B cell (primary cell): ENCODE measurements around the gene GAB3.

Experiments used
- EZH2 ChIP-seq: IDR thresholded peaks from 2 replicates; pipeline ENCODE4 v1.6.1; 2012; ENCODE audit warnings: borderline replicate concordance, low read depth, mild to moderate bottlenecking, moderate library complexity, low read length; ENCODE audit not compliant: insufficient read depth, poor library complexity, severe bottlenecking
- TF ChIP-seq, protein P1 (sequence below): fragments of 200-600 bp; IDR thresholded peaks from one replicate; pipeline ENCODE4 v1.8.0; 2022; ENCODE audit warnings: antibody characterized with exemption, mild to moderate bottlenecking

DNA sequence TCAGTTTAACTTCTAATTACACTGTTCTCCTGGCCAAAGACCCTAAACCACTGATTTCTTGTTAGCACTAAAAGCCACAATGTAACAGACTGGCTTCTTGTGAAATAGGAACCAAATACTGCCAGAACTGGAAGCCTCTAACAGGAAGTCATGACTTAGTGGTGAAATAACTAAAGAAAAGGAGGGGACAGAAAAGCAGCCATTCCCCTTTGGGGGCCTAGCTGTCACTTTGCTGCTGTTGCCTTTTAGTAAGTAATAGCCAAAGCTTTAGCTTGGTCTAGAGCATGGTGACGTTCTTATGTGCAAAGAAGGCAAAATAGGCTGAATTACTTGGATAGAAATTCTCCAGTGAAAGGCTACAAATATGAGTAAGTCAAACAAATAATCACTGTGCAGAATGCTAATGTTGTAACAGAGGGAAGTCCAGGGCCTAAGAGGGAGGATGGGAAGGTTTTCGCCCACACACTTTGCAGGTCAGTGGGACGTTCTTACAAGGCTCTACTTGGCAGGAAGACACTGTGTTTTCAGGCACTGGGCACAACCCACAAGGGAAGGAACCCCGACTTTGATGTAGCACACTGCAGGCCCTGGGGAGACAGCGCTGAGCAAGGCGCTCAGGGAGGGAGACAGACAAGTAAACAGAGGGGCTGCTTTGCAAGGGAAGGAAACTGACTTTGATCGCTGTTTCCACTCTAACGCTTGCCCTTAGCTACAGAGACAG lies 16.7 kb downstream of the GAB3 start:
- TF ChIP-seq, protein P1, sequence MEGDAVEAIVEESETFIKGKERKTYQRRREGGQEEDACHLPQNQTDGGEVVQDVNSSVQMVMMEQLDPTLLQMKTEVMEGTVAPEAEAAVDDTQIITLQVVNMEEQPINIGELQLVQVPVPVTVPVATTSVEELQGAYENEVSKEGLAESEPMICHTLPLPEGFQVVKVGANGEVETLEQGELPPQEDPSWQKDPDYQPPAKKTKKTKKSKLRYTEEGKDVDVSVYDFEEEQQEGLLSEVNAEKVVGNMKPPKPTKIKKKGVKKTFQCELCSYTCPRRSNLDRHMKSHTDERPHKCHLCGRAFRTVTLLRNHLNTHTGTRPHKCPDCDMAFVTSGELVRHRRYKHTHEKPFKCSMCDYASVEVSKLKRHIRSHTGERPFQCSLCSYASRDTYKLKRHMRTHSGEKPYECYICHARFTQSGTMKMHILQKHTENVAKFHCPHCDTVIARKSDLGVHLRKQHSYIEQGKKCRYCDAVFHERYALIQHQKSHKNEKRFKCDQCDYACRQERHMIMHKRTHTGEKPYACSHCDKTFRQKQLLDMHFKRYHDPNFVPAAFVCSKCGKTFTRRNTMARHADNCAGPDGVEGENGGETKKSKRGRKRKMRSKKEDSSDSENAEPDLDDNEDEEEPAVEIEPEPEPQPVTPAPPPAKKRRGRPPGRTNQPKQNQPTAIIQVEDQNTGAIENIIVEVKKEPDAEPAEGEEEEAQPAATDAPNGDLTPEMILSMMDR: no peak
- TF ChIP-seq EZH2: no peak
